HG03571 (cell line): ENCODE data around the gene PLCB1.

Experiments
- ATAC-seq: cut with Tn5 transposase; IDR thresholded peaks from one replicate; pipeline ENCODE4 v1.9.1; 2021; ENCODE audit not compliant: unreplicated experiment

The PLCB1 gene

GRCh38 chr20:8749101-8749500 is 617.0 kb downstream of the PLCB1 start:
- ATAC-seq: no peak

GRCh38 chr20:8749986-8750385 is 617.9 kb downstream of the PLCB1 start:
- no peak for ATAC-seq

- no peak for ATAC-seq
Measured at GRCh38 chr20:8755340-8756118, 623.5 kb downstream of the PLCB1 start.

- no peak for ATAC-seq
Measured at GRCh38 chr20:8756410-8756809, 624.3 kb downstream of the PLCB1 start.

- no peak for ATAC-seq
Measured at GRCh38 chr20:8757146-8757545, 625.1 kb downstream of the PLCB1 start.

- no peak for ATAC-seq
Measured at GRCh38 chr20:8764344-8764962, 632.4 kb downstream of the PLCB1 start.

- no peak for ATAC-seq
Measured at GRCh38 chr20:8766868-8767390, 634.9 kb downstream of the PLCB1 start.

- ATAC-seq: no peak
Measured at GRCh38 chr20:8774412-8774811, 642.3 kb downstream of the PLCB1 start.

GRCh38 chr20:8777911-8778310 is 645.8 kb downstream of the PLCB1 start:
- no peak for ATAC-seq

GRCh38 chr20:8778387-8778786 is 646.3 kb downstream of the PLCB1 start:
- ATAC-seq: no peak

GRCh38 chr20:8780915-8781314 is 648.8 kb downstream of the PLCB1 start:
- ATAC-seq: no peak

- ATAC-seq: no peak
Measured at GRCh38 chr20:8782804-8783203, 650.7 kb downstream of the PLCB1 start.

GRCh38 chr20:8783734-8784133 is 651.7 kb downstream of the PLCB1 start:
- ATAC-seq: no peak

- ATAC-seq: no peak
Measured at GRCh38 chr20:8786383-8786782, 654.3 kb downstream of the PLCB1 start.

GRCh38 chr20:8787090-8787489 is 655.0 kb downstream of the PLCB1 start:
- ATAC-seq: no peak

GRCh38 chr20:8788275-8788674 is 656.2 kb downstream of the PLCB1 start:
- no peak for ATAC-seq

GRCh38 chr20:8788831-8789230 is 656.8 kb downstream of the PLCB1 start:
- no peak for ATAC-seq

GRCh38 chr20:8790442-8791074 is 658.5 kb downstream of the PLCB1 start:
- no peak for ATAC-seq

- no peak for ATAC-seq
Measured at GRCh38 chr20:8795404-8795803, 663.3 kb downstream of the PLCB1 start.

GRCh38 chr20:8796088-8796660 is 664.1 kb downstream of the PLCB1 start:
- no peak for ATAC-seq

GRCh38 chr20:8798505-8798904 is 666.4 kb downstream of the PLCB1 start:
- no peak for ATAC-seq

- no peak for ATAC-seq
Measured at GRCh38 chr20:8800089-8800488, 668.0 kb downstream of the PLCB1 start.
